Measurements from ENCODE around the gene TRIM65.

Gene TRIM65

GRCh38 chr17:75909812-75910274 lies 13.1 kb upstream of the TRIM65 start:
- no peak for DNase-seq (ENCODE audit: low spot score)
- TF ChIP-seq CTCF (IDR thresholded peaks at IDR 0.05; ENCODE audit: extremely low read depth, missing control alignments), result no peak

- DNase-seq (ENCODE audit: low spot score), result no peak
Observed at GRCh38 chr17:75909051-75909811, 12.5 kb upstream of the TRIM65 start.

DNA sequence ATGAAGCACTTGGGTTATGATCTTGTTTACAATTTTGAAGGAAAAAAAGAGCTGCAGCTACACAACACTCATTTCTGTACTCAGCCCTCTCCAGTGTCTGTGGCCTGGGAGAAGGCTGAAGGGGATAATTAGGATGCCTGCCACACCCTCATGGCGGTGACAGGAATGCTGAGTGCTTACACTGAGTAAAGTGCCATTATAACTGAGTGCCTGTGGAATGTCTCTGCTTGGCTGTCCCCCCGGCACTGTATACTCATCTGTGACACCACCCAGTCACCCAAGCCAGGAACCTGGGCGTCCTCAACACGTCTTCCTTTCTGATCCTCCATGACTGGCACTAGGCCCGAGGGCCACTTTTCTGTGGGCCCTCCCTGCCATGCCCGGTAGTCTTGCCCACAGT lies 11.4 kb upstream of the TRIM65 start:
- TF ChIP-seq CTCF (IDR thresholded peaks at IDR 0.05; ENCODE audit: extremely low read depth, missing control alignments), result no peak
- no peak for DNase-seq (ENCODE audit: low spot score)

More at GRCh38 chr17:75909051-75909811, 12.5 kb upstream of the TRIM65 start:
- no peak for TF ChIP-seq CTCF (IDR thresholded peaks at IDR 0.05; ENCODE audit: extremely low read depth, missing control alignments)

- no peak for TF ChIP-seq CTCF (IDR thresholded peaks at IDR 0.05; ENCODE audit: extremely low read depth, missing control alignments)
- no peak for DNase-seq (ENCODE audit: low spot score)
Observed at GRCh38 chr17:75906143-75906884, 9.6 kb upstream of the TRIM65 start.

DNA sequence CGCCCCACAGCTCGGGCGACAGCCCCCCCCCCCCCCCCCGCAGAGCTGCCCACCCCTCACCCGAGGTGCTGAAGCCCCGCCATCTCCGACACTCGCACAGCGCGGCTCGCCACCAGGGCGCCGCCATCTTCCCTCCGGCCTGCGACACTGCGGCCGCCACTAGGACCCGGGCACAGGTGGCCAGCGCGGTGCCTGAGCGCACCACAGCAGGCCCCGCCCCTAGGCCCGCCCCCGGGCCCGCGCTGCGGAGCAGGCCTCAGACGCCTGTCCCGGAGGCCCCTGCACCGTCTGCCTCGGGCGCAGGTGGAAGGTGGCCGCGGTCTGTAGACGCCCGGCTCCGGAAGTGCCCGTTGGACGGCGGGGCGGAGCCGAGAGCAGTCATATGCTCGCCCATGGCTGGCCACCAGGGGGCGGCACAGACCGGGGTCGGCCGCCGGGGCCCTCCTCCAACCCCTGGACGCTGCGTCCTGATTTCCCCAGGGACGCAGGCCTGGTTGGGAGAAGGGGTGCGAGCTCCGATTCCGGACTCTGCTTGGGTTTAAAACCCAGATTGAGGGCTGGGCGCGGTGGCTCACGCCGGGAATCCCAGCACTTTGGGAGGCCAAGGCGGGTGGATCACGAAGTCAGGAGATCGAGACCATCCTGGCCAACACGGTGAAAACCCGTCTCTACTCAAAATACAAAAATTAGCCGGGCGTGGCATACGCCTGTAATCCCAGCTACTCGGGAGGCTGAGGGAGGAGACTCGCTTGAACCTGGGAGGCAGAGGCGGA lies 8.2 kb upstream of the TRIM65 start, which contains the start of gene MRPL38:
Gene MRPL38, minus strand, starts transcription at position 136 of the 773 bp plus-strand sequence. Its CDS starts 9 bp downstream, at position 127.
- DNase-seq (ENCODE audit: low spot score), result peak; percentile 99
- peak; percentile 79 for TF ChIP-seq CTCF (IDR thresholded peaks at IDR 0.05; ENCODE audit: extremely low read depth, missing control alignments)

GRCh38 chr17:75902406-75902805 lies 5.7 kb upstream of the TRIM65 start:
- DNase-seq (ENCODE audit: low spot score), result no peak
- TF ChIP-seq CTCF (IDR thresholded peaks at IDR 0.05; ENCODE audit: extremely low read depth, missing control alignments), result no peak

Data from GM20000 (cell line).